NCI-H1092 (cell line): ENCODE measurements around the gene CA10.

Experiments used
- DNase-seq: peaks from one replicate; lab custom pipeline; 2025; lab: John Stamatoyannopoulos, UW

Gene CA10

DNA sequence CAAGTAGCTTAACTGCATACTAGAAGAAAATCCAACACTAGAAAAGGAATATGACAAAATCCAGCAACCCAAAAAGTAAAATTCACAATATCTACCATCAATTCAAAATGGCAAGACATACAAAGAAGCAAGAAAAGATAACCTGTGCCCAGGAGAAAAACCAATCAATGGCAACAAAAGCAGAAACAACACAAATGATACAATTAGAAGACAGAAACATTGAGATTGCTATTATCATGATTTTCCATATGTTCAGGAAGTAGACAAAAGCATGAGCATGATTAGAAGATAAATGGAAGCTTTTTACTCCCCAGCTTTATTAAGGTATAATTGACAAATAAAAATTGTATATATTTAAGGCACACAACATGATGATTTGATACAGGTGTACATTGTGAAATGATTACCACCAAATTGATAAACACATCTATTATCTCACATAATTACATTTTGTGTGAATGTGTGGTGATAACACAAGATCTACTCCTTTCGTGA lies 117.3 kb downstream of the CA10 start:
- DNase-seq: no peak

GRCh38 chr17:52036416-52036815 lies 122.1 kb downstream of the CA10 start:
- no peak for DNase-seq

- DNase-seq: peak; percentile 26
These were observed 123.1 kb downstream of the CA10 start for GRCh38 chr17:52035336-52035915.

DNA sequence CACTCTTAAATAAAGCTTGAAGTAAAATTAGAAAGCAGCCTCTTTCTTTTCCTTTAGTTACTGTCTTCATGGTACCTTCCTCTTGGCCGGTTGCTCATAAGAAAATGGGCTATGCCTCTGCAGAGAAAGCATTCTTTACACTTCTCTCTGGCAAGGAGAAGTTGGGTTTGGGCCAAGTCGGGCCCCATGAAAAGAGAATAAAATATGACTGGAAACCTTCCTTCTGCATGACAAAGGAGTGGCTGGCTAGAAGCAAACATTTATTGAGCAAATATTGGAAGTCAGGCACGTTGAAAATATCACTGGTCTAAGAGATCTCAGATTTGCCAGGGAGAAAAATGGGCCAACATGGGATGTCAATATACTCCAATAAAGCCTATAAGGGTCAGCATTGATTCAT lies 126.1 kb downstream of the CA10 start:
- no peak for DNase-seq

GRCh38 chr17:52030052-52030451 lies 128.5 kb downstream of the CA10 start:
- no peak for DNase-seq

DNA sequence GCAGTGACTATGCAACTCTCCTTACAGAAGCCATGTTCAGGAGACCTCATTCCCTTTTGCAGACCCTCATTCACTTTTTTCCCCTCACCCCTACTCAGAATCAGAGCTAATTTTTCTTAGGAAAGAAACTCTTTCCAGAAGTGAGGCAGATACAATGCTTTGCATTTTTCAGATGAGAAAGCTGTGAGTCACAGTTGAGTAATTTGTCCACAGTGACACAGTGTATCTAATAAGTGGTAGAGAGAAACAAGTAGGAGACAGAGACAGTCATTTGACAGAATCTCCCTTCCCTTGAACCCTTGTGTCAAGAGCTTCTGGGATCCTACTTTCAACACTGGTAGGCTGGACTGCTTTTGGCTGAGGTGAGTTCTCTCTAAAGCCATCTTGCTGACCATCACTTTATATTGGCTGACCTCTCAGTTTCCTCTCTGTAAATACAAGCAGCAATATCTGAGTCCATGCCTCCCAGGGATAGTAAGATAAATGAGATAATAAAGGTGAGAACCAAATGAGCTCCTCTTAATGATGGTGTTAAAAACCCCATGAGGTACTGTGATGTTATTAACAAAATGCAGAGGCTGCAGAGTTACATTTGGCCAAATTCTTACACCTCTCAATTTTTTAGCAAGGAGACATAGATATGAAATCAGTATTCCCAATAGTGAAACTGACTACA lies 130.8 kb downstream of the CA10 start:
- no peak for DNase-seq

DNA sequence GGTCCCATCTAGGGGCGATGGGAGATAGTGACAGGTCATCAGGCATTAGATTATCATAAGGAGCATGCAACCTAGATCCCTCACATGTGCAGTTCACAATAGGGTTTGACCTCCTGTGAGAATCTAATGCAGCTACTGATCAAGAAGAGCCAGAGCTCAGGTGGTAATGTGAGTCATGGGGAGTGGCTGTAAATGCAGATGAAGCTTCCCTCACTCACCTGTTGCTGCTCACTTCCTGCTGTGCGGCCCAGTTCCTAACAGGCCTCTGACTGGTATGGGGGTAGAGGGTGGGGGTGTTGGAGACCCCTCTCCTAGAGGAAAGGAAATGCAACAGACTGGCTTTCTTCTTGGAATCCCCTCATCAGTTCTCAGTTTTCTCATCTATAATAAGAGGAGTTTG lies 131.4 kb downstream of the CA10 start:
- DNase-seq: no peak

DNA sequence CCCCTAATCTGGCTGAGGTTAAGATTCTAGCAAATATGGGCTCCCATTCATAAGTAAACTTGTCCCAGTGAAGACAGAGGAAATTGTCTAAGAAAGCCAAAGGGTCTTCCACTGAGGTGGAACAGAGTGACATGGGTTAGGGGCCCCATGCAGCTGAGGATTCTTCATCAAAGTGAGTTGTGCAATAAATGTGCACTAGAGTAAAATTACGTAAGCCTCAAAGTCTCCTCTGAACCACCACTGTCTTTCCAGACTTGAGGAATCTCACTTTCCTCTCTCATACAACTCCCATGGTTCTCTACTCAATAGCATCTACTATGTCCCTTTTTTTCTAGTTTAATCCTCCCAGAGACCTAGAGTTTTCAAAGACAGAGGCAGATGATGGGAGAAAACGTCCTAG lies 132.4 kb downstream of the CA10 start:
- no peak for DNase-seq

- DNase-seq: no peak
These were observed 133.3 kb downstream of the CA10 start for GRCh38 chr17:52025236-52025635.

- DNase-seq: peak; percentile 74
These were observed 134.1 kb downstream of the CA10 start for GRCh38 chr17:52024300-52024870.

DNA sequence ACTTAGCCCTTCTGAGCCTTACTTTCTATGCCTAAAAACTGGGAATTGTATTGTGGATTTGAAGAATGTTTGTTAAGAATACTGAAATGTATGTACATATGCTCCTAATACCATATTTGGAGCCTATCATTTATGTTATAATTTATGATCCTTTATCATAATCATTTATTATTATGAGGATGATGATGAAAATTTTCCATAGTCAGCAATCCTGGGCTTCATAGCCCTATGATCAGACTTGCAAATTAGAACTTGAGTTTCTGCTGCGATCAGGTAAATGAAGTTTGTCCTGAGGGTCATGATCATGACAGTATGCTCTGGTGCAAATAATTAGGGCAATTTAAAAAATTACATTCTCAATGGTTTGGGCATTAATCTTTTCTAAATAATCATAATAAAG lies 147.4 kb downstream of the CA10 start:
- no peak for DNase-seq

DNA sequence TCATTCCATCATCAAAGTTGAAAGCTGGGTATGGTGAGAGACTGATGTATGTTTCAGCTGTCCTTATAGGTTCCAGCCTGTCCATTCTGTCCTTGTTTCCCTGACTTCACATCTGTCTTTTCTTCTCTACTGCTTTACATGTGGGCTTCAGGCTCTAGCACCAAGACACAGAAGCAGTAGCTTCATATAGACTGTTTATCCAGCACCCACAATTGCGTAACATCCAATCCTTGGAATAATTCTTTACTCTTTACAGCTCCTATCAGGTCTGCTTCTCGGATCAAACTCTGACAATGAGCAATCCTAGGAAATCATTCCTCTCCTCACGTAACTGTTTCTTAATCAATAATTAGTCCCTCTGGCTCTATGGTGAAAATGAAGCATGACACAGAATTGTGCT lies 158.9 kb downstream of the CA10 start:
- DNase-seq: no peak

GRCh38 chr17:51997723-51998122 lies 160.8 kb downstream of the CA10 start:
- peak; percentile 31 for DNase-seq

DNA sequence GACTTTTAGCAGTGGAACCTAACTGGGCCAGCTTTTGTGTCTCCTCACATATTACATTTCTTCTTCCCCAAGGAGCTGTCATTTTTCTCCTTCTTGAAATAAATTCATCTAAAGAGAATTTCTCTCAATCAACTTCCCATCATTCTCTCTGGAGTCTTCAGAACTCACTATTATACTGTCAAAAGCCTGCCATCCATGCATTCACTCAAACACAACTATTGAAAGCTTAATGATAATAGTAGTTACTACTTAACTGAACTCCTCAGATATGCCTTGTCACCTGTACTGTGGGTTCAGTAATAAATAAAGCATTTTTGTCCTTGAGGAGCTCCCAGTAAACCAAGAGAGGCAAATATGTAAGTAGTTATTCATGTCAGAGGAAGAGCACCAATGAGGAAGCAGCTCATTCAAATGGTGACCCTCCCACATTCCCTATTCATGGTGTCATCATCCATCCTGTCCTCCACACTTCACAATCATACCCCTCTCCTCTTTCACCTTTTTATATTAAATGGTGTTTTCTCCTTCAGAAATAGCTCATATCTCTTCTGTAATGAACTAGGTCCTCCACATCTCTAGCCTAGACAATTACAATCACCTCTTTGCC lies 162.6 kb downstream of the CA10 start:
- DNase-seq: no peak

- DNase-seq: no peak
These were observed 165.6 kb downstream of the CA10 start for GRCh38 chr17:51992864-51993416.

- DNase-seq: no peak
These were observed 187.4 kb downstream of the CA10 start for GRCh38 chr17:51971121-51971520.

DNA sequence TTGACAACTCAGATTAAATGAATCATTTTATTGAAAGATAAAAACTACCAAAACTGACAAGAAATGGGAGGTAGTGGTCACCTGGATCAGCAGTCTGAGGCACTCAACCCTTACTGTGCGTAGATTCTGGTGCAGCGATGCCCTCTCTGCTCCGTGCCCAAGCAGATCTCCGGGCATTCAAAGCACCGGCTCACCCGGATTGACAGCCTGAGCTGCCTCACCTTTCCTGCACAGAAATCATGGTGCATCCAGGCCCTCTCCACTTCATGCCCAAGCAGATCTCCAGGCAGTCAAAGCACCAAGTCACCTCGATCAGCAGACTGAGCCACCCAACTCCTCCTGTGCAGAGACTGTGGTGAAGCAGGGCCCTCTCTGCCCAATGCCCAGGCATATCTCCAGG lies 196.8 kb downstream of the CA10 start:
- no peak for DNase-seq

GRCh38 chr17:51957786-51958185 lies 200.7 kb downstream of the CA10 start:
- no peak for DNase-seq

DNA sequence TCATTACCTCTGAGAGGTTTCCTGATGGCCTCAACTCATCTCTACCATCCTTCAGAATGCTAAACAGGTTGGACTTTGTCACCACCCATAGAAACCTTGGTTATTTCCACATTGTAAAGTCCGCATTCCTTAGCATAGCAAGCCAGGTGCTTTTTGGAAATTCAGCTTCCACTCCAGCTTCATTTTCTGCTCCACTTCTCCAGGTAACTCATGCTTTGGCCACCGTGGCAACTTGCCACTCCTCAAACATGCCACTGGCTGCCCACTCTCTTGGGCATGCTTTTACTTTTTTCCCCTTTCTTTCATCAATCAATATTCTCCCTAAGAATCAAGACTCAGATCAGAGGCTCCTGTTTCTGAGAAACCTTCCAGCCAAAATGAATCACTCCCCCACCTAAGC lies 203.3 kb downstream of the CA10 start:
- DNase-seq: no peak

DNA sequence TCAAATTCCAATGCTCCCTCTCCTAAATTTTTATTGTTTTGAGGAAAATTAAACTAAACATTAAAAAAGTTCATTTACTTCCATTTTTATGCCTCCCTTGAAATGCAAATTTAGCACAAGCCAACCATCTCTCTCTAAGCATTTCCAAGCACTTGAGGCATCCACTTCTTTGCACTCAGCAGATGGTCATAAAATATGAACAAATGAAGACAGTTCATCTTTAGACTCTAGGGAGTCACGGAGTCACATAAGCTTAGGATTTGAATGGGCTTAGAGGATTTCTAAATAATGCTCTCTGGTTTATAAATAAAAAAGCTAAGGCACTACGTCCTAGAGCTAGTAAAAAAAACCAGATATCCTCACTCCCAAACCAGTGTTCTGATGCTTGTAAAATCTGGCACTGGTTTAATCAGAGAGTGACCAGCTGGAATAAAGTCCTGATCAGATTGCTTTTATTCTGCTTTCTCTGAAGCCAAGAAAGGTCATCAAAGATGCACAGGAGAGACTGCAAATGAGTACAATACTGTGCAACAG lies 204.2 kb downstream of the CA10 start:
- DNase-seq: no peak

DNA sequence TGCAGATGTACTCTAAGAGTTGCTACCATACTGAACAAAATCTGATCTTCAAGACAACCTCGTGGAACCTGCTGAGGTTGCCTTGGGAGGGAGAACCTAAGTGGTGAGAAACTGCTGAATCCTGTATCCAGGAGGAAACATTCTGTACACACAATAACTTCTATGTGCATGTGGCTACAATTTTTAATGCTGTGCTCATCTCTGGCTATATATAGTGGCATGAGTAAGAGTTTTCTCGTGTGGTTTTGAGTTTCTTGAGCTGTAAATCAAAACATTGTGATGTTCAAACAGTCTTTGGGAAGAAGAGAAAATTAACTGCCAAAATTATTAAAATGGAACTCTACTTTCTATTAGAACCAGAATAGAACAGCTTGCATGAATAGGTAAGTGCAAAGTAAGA lies 206.8 kb downstream of the CA10 start:
- no peak for DNase-seq

GRCh38 chr17:51948128-51948527 lies 210.4 kb downstream of the CA10 start:
- DNase-seq: no peak
